ENCODE results near the gene SLC35B1.

Gene SLC35B1

GRCh38 chr17:49670002-49670401, 37.8 kb downstream of the SLC35B1 start:
- DNase-seq (ENCODE audit: low spot score): no peak

- DNase-seq (ENCODE audit: low spot score): no peak
These were observed 39.9 kb downstream of the SLC35B1 start for GRCh38 chr17:49667854-49668253.

- DNase-seq (ENCODE audit: low spot score): no peak
These were observed 43.0 kb downstream of the SLC35B1 start for GRCh38 chr17:49664706-49665211.

GRCh38 chr17:49659661-49660382, 47.9 kb downstream of the SLC35B1 start:
- DNase-seq (ENCODE audit: low spot score): no peak

- no peak for DNase-seq (ENCODE audit: low spot score)
These were observed 51.5 kb downstream of the SLC35B1 start for GRCh38 chr17:49656247-49656646.

All from D341Med (cell line).